Adipocyte (in vitro differentiated cells): ENCODE measurements around the gene MED12L.
"Not testable (repeated sequence)": the region's sequence is repeated elsewhere in the genome, so short reads cannot be mapped to it uniquely, and the experiment has no call there.

Experiments used
- DNase-seq: peaks from one replicate; pipeline ENCODE4 v3.0.0-alpha.2; 2015; ENCODE audit warnings: low read depth
- H3K27me3 ChIP-seq: replicated peaks from 2 replicates; pipeline ENCODE4 v1.7.0; 2013; ENCODE audit warnings: mild to moderate bottlenecking, low read length, moderate library complexity; ENCODE audit not compliant: control insufficient read depth, insufficient read depth
- H3K36me3 ChIP-seq: 2 replicates; pipeline ENCODE4 v1.7.0; 2013; ENCODE audit warnings: low read length, mild to moderate bottlenecking, moderate library complexity; ENCODE audit not compliant: control insufficient read depth, insufficient read depth, severe bottlenecking
- H3K4me1 ChIP-seq: 2 replicates; pipeline ENCODE4 v1.7.0; 2013; ENCODE audit warnings: mild to moderate bottlenecking, low read length, moderate library complexity; ENCODE audit not compliant: control insufficient read depth, insufficient read depth
- H3K4me3 ChIP-seq: 2 replicates; pipeline ENCODE4 v1.7.0; 2013; ENCODE audit warnings: mild to moderate bottlenecking, low read length, moderate library complexity
- H3K9ac ChIP-seq: 2 replicates; pipeline ENCODE4 v1.7.0; 2013; ENCODE audit warnings: mild to moderate bottlenecking, low read length, moderate library complexity
- H3K9me3 ChIP-seq: 2 replicates; pipeline ENCODE4 v1.7.0; 2013; ENCODE audit warnings: mild to moderate bottlenecking, low read length, moderate library complexity; ENCODE audit not compliant: control insufficient read depth

The MED12L gene

DNA sequence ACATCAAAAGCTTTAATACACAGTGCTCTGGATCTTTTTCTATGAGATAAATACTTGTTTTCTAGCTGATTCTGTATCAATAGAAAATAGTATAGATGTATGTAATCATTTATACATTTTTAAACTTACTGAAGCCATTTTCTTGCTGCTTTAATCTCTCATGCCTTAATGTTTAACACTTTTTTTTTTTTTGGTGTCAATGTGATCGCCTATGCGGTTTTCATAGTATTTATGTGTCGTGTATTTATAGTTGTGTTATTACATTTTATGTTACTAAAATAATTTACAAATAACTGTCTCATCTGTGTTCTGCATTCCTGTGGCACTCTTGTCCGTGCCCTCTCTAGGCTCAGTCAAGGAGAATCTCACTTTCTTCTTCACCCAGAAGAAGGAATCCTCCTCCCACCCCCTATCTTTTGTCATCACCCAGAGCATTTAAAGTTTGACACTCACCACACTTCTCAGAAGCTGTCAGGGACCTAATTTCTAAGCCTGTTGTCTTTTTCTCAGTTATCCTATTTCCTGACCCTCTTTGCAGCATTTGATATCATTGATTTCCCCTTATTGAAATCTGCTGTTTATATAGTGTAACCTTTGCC is 138.9 kb downstream of the MED12L start:
- Histone ChIP-seq H3K4me3 (no peak overlapping the region), H3K9me3 (no peaks in the 10 kb centered on the region), H3K36me3 (no peaks in the 10 kb centered on the region), H3K4me1 (peaks cover 20% of the 10 kb centered on the region), H3K27me3 (no peaks in the 10 kb centered on the region), H3K9ac (no peak overlapping the region)
- DNase-seq = no peak

DNA sequence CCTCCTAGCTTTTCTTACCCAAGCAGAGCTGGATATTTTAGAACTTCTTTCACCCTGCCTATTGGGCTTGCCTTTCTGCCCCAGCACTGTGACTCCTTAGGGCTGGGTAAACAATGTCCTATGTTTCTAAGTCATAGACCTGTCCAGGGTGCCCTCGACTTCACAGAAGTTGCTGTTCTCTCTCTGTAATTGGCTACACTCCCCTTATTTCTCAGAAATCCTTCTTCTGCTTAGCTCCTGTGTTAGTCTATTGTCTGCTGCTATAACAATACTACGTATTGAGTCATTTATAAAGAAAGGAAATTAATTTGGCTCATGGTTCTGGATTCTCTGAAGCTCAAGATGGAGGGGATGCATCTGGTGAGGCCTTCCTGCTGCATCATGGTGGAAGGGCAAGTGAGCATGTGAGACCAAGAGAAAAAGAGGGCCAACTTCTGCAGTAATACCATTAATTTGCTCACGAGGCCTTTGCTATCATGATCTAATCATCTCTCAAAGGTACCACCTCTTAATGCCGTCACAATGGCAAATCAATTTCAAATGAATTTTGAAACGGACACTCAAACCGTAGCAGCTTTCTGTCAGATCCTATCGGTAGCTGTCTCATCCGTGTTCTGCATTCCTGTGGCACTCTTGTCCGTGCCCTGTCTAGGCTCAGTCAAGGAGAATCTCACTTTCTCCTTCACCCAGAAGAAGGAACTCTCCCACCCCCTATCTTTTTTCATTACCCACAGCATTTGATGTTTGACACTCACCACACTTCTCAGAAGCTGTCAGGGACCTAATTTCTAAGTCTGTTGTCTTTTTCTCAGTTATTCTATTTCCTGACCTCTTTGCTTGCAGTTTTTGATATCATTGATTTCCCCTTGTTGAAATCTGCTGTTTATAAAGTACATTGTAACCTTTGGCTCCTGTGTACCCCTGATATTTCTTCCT is 139.8 kb downstream of the MED12L start:
- Histone ChIP-seq H3K36me3 (no peaks in the 10 kb centered on the region), H3K9me3 (no peaks in the 10 kb centered on the region), H3K4me3 (no peak overlapping the region), H3K9ac (no peak overlapping the region), H3K27me3 (no peaks in the 10 kb centered on the region), H3K4me1 (peaks cover 19% of the 10 kb centered on the region)
- DNase-seq = no peak

DNA sequence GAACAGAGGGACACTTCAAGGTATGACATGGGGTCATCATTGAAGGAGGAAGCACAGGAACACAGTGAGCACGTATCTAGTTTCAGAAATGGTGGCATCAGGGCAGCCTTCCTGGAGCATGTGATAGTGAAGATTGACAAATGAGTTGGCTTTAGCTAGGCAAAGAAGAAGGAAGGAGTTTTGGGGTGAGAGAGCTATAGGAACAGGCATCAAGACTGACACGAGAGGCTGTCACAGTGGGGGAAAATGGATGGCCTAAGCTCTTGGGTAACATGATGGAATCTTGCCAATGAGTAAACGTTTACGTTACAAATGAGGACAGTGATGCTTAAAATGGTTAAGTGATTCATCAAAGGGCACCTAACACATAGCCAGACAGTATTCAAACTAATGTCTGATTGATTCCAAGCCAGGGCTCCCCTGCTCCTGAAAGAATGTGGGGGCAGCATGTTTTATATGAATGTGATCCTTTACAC is 140.7 kb downstream of the MED12L start:
- Histone ChIP-seq H3K4me3 (no peak overlapping the region), H3K27me3 (no peaks in the 10 kb centered on the region), H3K36me3 (no peaks in the 10 kb centered on the region), H3K9ac (no peak overlapping the region), H3K9me3 (no peaks in the 10 kb centered on the region), H3K4me1 (peaks cover 19% of the 10 kb centered on the region)
- peak; percentile 66 for DNase-seq

DNA sequence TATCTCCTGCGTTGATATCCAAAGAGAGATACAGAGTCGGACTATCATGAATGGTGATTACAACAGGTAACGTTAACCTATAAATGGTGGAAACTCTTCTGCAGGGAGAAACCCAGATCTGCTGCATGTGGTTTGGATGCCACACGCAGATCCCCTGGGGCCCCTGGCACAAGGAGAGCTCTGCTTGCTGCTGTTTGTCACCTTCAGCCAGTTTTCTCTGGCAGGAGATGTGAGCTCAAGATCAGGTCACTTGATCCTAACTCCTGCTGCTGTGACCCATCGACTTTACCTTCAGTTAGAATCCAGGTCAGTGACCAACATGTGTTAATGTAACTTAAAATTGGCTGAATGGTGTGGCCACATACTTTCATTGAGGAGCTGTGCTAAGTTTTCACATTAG is 141.4 kb downstream of the MED12L start:
- Histone ChIP-seq H3K9me3 (no peaks in the 10 kb centered on the region), H3K4me1 (peaks cover 19% of the 10 kb centered on the region), H3K27me3 (no peaks in the 10 kb centered on the region), H3K9ac (no peak overlapping the region), H3K4me3 (no peak overlapping the region), H3K36me3 (no peaks in the 10 kb centered on the region)
- DNase-seq = no peak

DNA sequence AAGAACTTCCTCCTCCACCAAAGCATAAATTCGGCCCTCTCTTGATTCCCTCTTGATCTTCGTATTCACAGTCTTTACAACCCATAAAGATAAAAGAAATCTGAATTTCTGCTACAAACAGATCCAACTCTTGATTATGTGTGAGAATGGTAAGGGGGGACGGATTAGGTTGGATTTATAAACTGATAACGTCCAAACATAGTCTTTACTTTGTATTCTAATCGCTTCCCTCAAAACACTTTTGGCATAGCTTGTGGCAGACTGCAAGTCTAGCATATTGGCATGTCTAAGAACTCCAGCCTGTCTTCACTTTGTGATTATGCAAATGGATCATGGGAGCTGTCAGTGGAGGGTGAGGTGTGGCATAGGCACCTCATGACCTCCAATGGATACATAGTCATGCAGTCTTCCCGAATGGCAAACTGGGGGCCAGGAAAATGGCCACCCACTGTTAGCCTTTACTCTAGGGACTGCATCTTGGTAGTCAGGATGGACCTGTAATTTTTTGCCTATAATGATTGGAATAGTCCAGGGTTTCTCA is 141.9 kb downstream of the MED12L start:
- no peak for DNase-seq
- H3K36me3 ChIP-seq = no peaks in the 10 kb centered on the region
- H3K4me3 ChIP-seq = no peak overlapping the region
- H3K4me1 ChIP-seq = peaks cover 19% of the 10 kb centered on the region
- no peaks in the 10 kb centered on the region for H3K27me3 ChIP-seq
- H3K9ac ChIP-seq = peak overlapping the region; percentile 1
- H3K9me3 ChIP-seq = no peaks in the 10 kb centered on the region

DNA sequence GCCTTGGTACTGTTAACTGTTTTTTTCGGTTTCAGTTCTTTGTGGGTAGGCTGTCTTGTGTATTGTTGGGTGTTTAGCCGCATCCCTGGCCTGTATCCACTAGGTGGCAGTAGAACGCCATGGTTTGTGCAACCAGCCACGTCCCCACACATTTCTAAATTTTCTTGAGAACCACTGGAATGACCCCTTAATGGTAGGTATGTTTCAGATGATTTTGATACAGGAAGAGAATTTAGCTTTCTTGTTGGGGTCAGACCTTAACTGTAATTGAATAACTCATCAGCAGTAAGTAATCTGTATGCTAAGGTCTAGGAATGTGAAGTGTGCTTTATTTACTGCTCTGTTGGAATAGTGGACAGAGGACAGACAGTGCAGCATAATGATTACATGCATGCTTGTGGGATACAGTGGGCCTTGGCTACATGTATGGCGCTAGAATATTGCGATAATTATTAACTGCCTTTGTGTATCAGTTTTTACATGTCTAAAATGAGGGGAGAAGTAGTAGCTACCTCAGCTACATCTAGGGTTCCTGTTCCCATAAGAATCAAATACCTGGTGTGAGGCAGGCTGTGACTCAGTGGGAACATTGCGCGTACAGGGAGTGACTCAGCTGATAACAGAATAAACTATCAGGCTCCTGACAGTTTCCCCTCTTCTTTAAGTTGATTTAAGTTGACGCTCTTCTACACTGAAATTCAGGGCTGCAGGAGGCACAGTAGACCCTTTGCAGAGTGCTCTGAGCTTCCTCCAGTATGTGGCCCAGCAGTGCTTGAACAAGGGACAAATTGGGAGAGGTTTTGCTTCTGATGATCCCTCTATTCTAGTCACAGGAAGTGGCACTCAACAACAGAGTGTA is 142.6 kb downstream of the MED12L start:
- peak overlapping the region; percentile 12 for H3K9ac ChIP-seq
- H3K4me1 ChIP-seq = peaks cover 19% of the 10 kb centered on the region
- DNase-seq = peak; percentile 89
- no peaks in the 10 kb centered on the region for H3K9me3 ChIP-seq
- H3K36me3 ChIP-seq = no peaks in the 10 kb centered on the region
- H3K4me3 ChIP-seq = no peak overlapping the region
- H3K27me3 ChIP-seq = no peaks in the 10 kb centered on the region

DNA sequence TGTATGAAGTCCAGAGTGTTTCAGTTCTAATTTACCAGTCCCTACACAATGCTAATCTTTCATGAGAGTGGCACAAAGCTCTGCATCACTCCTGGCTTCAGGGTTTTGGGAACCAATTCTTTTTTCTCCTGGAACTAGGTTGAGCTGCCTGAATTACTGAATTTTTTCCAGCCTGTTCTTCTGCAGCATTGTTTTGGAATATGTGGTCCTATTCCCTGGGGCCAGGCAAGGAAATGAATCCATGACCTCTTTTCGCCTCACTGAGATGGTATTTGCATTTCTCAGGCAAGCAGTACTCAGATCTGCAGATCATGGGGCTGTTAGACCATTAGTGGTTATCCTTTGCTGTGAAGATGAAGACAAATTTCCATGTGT is 143.2 kb downstream of the MED12L start:
- no peak overlapping the region for H3K4me3 ChIP-seq
- no peaks in the 10 kb centered on the region for H3K27me3 ChIP-seq
- DNase-seq = peak; percentile 67

DNA sequence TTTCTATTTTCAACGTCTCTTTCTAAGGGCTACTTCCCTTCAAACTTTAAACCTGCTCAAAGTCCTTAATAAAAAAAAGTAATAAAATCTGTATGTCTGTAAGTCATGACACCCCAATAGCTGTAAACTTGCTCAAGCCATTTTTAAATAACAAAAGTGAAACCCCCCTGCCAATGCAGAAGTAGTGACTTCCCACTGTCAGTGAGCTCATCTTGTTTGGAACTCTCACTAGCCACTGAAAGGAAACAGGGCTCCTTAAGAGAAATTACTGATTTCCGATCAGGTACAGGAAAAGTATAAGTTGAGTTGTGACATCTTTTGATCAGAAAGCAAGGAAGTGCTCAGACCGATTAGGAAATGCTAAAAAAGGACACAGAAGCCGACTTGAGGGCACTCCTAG is 145.2 kb downstream of the MED12L start:
- no peak overlapping the region for H3K9ac ChIP-seq
- DNase-seq = no peak
- no peaks in the 10 kb centered on the region for H3K27me3 ChIP-seq
- H3K36me3 ChIP-seq = no peaks in the 10 kb centered on the region
- peaks cover 19% of the 10 kb centered on the region for H3K4me1 ChIP-seq
- no peak overlapping the region for H3K4me3 ChIP-seq
- H3K9me3 ChIP-seq = no peaks in the 10 kb centered on the region

More for the DNA sequence above, 143.2 kb downstream of the MED12L start:
- no peaks in the 10 kb centered on the region for H3K36me3 ChIP-seq
- no peaks in the 10 kb centered on the region for H3K9me3 ChIP-seq
- H3K9ac ChIP-seq = peak overlapping the region; percentile 12
- peaks cover 19% of the 10 kb centered on the region for H3K4me1 ChIP-seq

DNA sequence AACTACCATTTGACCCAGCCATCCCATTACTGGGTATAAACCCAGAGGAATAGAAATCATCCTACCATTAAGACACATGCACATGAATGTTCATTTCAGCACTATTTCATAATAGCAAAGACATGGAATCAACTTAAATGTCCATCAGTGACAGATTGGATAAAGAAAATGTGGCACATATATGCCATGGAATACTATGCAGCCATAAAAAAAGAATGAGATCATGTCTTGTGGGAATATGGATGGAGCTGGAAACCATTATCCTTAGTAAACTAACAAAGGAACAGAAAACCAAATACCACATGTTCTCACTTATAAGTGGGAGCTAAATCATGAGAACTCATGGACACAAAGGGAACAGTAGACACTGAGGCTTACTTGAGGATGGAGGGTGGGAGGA is 146.9 kb downstream of the MED12L start:
- not testable (repeated sequence) for H3K9me3 ChIP-seq

DNA sequence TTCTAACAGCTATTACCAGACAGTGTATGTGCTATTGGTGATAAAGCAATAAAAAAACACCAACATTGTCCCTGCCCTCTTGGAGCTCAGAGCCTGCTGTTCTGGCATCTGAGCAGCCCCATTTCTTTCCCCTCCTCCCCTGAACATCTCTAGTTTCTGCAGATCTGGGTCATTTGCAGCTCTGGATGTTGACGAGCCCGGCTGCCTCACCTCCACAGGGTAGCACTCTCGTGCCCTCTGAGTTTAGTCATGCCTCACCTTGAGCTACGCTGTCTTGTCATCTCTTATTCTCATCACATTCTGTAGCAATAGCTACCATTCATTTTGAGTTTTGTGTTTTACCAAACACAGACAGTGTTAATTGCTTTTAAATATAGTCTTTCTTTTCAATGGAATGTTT is 147.5 kb downstream of the MED12L start:
- Histone ChIP-seq H3K4me3 (no peak overlapping the region), H3K9ac (no peak overlapping the region), H3K36me3 (no peaks in the 10 kb centered on the region), H3K9me3 (no peaks in the 10 kb centered on the region), H3K27me3 (no peaks in the 10 kb centered on the region), H3K4me1 (peaks cover 10% of the 10 kb centered on the region)
- DNase-seq = no peak

More for the DNA sequence above, 146.9 kb downstream of the MED12L start:
- not testable (repeated sequence) for DNase-seq, H3K4me3 ChIP-seq, H3K36me3 ChIP-seq, H3K9ac ChIP-seq, H3K27me3 ChIP-seq
- H3K4me1 ChIP-seq = peaks cover 15% of the 10 kb centered on the region

DNA sequence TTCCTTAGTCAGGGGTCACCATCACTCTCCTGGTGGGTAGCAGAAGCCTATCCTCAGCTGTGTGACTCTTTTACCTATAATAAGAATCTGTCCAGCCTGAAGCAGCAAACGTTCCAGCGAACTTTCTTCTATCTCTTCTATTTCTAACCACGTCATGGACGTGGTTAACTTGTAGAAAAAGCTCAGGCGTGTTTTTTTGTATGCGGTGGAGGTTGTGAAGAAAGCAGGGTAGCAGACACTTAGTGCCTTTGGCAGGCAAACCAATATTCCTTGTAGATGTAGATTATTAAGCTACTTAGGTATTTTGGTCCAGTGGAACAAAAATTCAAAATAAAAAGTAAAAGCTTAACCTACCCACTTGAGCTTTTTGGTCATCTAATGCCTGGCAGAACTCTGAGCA is 149.4 kb downstream of the MED12L start:
- H3K9me3 ChIP-seq = no peaks in the 10 kb centered on the region
- DNase-seq = no peak
- H3K4me3 ChIP-seq = no peak overlapping the region
- no peak overlapping the region for H3K9ac ChIP-seq
- H3K27me3 ChIP-seq = no peaks in the 10 kb centered on the region
- H3K36me3 ChIP-seq = no peaks in the 10 kb centered on the region
- no peaks in the 10 kb centered on the region for H3K4me1 ChIP-seq
